ENCODE results near the gene UBE2G1.

- TF ChIP-seq, protein P1, sequence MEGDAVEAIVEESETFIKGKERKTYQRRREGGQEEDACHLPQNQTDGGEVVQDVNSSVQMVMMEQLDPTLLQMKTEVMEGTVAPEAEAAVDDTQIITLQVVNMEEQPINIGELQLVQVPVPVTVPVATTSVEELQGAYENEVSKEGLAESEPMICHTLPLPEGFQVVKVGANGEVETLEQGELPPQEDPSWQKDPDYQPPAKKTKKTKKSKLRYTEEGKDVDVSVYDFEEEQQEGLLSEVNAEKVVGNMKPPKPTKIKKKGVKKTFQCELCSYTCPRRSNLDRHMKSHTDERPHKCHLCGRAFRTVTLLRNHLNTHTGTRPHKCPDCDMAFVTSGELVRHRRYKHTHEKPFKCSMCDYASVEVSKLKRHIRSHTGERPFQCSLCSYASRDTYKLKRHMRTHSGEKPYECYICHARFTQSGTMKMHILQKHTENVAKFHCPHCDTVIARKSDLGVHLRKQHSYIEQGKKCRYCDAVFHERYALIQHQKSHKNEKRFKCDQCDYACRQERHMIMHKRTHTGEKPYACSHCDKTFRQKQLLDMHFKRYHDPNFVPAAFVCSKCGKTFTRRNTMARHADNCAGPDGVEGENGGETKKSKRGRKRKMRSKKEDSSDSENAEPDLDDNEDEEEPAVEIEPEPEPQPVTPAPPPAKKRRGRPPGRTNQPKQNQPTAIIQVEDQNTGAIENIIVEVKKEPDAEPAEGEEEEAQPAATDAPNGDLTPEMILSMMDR (IDR thresholded peaks at IDR 0.05), result no peak
- TF ChIP-seq POLR2AphosphoS5 (IDR thresholded peaks at IDR 0.05) (no peak), POLR2A (IDR thresholded peaks at IDR 0.05) (no peak)
Measured at GRCh38 chr17:4287710-4288109, 78.8 kb downstream of the UBE2G1 start.
